Activated T-cell treated with anti-CD3 and anti-CD28 coated beads, Interleukin-2, amount 50 U/mL, for 48 hours (primary cell): ENCODE data around the gene FAM53B.

Experiments
- DNase-seq, 2 experiments: peaks; one replicate each; pipeline ENCODE4 v3.0.0-alpha.2; 2020

FAM53B gene

DNA sequence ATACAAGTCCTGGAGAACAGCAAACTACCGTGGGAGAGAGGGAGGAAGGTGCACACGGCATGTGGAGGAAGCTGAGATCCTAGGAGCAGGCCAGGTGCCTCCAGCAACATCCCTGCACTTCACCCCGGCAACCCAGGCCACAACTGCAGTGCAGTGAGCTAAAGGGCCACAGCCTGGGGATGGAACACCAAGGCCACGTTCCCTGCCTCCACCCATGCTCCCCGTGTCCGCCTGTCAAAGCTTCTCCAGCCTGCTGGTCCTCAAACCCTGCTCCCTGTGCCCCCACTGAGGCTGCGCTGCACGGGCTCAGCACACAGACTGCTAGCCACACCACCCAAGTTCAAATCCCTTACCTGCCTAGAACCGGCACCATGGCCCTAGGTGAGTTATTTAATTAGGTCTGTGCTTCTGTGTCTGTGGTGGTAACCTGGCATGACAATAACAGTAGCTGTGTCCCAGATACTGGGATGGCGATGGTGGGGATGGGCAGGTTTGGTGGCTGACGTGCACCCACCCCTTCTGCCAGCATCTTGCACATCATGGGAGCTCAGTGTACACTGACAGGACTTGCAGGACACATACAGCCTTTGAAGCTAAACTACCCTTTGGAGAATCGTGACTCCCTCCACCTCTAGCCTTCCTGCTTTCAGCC, 85.5 kb downstream of the FAM53B start:
- DNase-seq = no peak

DNA sequence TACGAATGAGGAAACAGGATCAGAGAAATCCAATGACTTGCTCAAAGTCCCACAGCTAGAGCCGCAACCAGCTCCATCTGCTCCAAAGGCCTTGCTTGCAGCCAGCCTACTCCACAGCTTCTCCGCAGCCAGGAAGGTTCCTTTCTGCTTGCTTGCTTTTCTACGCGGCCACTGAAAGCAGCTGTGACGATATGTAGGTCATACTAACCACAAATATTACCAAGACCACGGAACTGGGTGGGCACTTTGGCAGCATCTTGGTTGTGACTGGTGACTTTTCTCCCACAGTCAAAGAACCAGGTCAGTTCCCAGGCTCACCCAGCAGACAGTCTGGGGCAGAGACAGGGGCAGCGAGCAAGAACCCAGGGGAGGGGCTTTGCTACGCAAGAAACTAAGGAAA, 86.4 kb downstream of the FAM53B start:
- DNase-seq = no peak

DNA sequence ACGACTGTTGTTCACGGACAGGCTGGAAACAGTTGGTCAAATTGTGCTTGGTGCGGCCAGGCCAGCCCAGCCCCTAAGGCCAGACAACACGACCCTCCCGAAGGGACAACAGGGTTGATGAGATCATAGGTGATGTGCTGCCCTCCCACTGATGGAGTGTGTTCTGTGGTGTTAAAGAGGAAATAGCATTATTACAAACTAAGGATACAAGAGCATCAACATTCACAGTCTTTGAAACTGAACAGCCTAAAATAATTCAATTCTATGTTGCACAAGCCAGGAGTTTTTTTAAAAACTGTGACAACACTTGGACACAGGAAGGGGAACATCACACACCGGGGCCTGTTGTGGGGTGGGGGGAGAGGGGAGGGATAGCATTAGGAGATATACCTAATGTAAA, 87.6 kb downstream of the FAM53B start:
- no peak for DNase-seq

DNA sequence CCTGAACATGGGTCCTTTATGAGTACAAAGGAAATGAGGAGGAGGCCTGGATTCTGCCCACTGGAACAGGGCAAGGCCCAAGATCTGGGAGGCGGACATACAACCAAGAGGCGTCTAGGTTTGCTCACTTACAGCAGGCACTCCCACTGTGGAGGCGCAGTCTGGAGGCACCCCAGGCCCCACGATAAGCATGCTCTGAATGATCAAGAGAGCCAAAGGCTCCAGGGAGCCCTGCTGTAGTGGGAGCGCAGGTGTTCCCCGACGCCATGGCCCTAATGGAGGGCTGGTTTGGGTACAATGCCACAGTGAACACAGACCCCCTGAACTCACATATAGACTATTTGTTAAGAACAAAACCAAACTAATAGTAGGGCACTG, 88.1 kb downstream of the FAM53B start:
- no peak for DNase-seq

DNA sequence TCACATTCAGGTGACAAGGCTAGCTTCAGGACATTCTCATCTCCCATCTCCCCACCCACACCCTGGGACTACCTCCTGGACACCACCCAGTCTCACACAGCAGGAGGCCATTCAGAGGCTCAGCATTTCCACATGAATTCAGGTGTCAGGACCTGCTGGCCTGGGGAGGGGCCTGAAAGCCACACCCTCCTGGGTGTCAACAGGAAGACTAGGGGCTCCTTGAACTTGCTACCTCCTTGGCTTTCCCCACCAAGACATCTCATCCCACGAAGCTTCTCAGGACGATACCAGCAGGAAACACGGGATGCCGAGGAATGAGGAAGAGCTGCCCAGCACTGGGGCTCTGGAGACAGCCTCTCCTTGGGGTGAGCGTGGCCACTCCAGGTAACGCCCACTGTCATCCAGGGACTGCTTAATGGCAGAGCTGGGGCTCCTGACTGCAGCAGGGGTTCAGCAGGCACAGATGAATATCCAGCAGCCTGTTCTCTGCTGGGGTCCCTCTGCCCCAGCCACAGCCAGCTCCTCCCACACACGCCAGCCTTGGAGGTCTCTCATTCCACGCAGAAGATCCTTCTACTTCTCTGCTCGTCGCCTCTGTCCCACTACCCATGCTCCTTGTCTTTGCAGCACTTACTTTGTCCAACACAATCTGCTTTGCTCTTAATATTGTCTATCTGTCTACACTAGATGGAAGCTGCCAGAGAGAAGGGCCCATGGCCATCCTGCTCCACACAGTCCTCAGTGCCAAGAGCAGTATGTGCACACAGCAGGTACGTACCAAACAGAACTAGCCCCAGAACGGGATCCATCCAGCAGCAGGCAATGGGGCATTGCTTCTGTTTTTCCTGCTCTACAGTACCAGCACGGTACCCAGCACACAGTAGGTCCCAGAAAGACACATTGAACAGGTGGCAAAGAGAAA, 88.7 kb downstream of the FAM53B start:
- DNase-seq = no peak

DNA sequence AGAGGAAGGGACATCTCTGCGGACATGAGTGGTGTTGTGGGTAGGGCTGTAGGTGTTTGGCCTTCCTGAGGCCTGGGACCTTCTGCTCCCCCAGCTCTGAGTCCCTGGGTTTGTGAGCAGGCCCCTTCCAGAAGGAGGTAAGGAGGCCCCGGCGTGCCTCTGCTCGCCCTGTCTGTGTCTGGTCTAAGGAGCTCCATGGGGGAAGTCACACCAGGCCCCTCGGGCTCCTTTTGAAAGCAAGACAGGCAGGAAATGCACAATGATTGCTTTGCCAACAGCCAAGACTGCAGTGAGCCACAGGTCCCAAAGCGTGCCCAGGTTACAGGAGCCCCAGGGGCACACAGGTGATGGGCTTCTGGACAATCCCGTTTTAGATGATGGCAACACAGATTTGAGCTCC, 89.5 kb downstream of the FAM53B start:
- no peak for DNase-seq

DNA sequence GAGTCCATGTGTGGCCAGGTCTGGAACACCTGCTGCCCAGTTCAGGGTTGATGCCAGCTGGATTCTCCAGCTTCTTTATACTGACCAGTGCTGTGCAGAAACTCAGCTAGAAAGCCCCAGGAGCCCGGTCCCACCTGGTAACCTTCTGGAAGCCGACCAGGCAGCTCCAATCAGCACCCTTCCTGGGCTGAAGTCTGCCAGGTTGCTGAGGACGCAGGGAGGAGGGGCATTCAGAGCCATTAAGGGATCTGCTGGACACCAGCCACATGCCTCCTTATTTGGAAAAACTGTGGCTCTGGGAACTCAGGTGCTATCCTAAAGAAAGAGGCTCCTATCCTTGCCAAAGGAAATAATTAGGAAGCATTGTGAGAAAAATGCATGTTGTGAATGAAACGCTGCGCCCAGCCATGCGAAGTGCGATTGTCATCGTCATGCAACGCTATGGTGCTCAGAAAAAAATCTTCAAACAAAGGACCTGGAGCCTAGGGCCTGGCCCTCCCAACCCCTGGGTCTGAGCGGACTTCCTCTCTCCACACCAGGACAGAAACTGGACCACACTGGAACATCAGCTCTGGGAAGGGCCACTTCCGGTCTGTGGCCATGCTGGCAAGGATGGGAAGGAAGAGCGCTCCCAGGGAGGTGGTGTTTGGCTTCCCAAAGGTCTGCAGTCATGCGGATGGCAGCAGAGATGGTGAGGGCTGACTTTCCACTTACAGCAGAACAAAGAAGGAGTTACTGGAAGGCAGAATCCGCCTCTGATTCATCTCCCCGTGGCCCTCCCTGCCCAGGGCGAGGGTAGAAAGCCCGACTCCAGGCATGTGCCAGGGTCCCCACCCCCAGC, 90.1 kb downstream of the FAM53B start:
- DNase-seq = no peak

DNA sequence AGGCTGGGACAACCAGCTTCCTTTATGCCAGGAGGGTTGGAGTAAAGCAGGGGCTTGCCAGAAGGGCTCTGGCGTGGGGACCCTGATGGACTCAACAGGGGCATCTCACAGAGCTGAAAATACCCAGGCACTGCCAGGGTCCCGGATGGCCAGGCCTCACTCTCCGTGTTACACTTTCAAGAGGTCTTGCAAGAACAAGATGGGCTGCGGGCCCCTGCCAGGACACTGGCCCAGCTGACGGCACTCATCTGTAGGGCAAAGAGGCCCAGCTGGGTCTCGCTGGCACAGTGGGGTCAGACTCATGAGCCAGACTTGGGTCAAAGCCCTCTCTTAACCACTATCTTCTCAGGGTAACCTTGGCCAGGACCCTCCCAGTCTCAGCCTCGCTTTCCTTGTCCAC, 90.9 kb downstream of the FAM53B start:
- no peak for DNase-seq

DNA sequence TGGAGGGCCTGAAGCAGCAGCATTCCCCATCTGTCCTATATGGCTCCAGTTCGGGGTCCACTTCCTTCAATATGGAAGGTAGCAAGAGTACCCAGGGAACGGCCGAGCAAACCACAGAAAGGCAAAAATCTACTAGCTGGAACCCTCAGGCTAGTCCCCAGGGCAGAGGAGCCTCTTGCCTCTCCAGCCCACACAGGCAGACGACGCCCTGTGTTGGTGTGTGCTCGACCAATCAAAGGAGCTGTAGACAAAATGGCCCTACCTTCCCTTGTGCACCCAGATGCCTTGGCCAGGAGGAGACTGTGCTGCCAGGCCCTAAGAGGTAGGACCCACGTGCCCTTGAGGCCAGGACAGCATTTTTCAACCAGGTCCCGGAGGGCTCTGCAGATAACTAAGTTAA, 91.5 kb downstream of the FAM53B start:
- no peak for DNase-seq

DNA sequence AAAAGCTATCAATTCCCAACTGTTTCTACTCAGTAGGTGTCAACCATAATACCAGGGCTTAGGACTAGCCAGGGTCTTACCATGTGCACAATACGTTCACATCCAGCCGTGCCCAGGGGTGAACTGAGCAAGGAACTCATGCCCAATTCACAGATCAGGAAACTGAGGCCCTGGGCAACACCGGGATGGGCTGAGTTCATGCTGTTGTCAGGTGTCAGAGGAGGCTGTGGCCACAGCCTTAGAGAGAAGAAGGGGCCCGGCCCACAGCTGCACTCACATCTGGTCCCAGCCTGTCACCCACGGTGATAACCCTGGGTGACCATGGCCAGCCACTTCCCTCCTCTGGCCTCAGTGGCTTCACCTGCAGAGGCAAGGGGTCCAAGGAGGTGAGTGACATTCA, 92.0 kb downstream of the FAM53B start:
- no peak for DNase-seq

DNA sequence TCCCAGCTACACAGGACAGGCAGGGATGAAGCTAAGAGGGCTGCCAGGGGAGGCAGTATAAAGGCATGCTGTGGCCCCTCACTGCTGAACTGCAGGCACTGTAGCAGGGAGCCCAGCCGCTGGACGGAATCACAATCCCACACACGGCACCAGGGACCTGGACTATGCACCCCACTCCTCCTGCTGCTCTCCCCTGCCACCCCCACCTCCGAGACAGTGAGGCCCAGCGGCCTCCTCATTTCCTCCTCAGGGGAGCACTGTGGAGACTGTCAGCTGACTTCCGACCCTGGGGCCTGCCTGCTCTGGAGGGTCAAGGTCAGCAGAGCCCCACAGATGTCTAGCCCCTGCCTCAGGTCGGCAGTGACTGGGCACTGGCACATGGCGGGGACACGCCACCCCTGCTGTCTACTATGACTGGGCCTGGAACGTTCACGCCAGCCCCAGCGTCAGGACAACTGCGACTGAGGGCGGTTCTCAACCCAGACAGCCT, 92.7 kb downstream of the FAM53B start:
- no peak for DNase-seq

DNA sequence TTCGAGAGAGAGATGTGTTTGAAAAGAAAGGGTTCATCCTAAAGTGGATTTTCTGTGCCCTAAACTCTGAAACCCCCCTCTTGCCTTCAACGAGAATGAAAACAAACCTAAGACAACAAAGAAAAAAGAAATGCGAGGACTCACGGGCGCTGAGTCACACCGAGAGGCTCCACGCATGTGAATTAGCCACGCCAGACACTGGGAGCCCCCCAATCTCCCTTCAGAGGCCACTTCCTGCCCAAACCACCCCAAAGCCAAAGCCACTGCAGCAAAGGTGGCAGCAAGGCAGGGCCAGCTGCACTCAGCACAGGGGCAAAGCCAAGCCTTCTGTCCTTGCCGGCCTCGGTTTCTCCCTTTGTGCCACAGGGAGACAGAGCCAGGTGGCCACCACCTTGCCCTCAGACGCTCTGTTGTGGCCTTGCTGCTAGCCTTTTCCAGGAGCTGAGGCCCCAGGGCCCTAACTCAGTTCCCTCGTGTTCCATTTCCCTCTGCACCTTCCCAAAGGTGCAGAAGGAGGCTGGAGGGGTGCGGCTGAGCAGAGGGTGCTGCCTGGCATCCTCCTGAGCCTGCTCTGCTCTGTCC, 93.3 kb downstream of the FAM53B start:
- DNase-seq = peak; percentile 70 to 74

DNA sequence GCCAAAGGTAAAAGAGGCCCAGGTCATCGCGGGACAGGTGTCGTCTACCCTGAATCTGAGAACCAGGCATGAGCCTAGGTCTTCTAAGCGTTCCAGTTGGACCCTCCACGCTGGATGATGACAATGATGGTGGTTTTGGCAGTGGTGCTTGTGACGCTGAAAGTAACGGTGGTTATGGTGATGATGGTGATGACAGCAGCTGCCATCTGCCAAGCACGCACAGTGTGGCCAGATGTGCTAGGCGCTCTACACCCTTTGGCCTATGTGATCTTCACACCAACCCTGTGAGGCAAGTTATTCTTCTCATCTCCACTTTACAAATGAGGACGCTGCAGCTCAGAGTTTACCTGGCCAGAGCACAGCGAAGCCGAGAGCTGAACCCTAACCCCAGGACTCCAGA, 93.9 kb downstream of the FAM53B start:
- DNase-seq = no peak

DNA sequence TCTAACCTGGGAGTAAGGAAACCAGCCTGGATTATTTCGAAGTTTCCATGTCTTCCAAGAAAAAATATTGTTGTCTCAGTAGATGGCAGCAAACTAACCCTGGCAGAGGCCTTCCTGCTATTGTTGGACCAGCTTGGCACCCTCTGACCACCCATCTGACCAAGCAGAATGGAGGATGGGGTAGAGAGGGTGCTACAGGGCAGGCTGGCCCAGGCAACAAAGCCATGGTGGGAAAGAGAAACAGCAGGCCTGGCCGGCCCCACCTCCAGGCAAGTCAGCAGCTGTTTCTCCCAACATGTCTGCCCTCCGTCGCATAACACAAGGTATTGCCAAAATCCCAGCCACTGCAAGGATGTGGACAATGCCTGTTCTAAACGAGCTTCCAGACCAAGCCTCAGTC, 95.0 kb downstream of the FAM53B start:
- DNase-seq = no peak

DNA sequence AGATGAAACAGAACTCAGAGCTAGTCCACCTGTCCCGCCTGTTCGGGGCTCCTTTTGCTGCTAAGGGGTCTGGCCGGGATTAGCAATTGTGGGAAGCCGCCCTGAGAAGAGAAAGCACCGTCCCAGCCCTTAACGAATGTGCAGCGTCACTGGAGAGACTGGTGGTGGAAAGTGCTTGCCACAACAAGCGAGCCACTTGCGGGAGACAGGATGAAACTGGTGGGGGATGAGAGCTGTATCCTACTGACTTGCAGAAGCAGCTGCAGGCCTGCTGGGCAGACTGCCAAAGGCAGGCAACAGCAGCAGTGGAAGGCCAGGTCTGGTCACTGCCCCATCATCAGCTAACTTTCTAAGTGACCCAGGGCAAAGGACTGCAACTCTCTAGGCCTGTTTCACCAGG, 95.4 kb downstream of the FAM53B start:
- DNase-seq = peak; percentile 70 to 71

DNA sequence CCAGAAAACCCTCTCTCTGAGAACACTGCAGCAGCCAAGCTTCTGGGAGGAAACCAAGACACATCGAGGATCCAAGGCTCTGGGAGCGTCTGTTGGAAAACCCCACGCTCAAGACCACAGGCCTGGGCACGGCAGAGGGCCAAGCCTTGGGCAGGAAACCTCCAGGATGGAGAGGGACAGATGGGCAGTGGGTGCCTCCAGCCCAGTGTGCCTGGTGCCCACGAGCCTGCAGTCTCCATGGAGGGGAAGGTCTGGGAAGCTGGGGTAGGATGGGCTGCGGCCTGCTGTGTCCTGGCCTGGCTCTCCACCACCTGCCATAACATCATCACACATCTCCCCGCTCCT, 96.1 kb downstream of the FAM53B start:
- DNase-seq = no peak

DNA sequence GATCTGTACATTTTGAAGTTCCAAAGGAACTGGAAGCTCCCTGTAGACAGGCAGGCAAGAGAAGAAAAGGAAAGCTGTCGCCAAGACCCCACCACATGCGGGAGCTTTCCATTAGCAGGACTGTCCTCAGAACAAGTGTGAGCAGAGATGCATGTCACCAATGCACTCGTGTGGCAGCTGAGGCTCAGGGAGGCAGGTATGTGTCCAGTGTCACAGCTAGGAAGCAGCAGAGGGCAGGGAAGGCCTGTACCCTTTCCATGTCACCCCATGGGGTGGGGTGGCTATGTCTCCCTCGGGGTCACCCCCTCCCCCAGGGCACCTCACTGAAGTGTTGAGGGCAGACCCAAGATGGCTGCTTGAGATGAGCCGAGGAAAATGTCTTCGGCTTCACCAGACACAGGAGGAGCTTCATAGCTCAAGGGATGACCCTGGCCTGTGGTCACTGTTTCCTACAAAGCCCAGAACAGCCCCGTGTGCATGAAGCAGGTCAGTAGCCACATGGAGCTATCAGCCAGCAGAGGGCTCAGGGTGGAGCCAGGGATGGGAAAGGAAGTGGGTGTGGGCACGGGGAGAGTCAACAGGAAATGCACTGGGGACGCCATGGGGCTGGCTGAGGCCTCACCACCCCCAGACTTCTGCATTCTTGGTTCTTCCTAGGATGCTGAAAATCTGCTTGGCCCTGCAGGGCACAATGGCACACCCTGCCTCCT, 96.6 kb downstream of the FAM53B start:
- DNase-seq = peak; percentile 71 to 78

DNA sequence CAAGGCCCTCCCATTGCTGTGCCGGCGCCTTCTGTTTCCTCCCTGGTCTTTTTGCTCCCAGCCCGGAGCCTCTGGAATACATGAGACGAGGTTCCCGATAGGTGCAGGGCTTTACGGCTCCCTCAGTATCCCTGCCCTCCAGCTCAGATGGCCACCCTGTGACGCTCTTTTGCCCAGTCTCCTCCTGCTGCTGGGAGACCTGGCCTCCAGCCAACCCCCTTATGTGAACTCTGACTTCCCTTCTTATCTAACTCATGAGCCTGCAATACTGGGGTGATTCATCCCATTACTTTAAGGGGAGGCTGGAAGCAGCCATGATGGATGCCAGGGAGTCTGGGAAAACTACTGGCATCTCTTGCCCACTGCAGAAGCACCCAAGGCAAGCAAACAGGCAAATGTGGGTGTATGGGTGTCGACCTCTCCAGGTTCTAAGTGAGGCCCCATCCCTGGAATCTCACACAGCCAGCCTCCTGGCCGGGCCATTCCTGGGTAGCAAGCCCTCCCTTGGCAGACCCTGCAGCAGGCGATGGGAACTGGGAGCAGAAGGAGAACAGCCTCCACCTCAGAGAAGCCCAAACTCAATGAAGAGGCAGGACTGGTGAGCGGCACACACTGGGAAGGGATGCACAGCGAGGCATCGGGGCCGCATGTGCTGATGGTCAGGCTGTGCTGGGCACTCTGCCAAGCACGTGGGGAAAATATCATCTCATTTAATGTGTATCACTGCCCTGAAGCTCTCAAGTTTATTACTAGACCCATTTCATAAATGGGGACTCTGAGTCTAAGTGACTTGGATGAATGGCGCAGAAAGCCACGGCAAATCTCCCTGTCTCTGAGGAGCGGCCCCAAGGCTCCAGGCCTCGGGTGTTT, 97.5 kb downstream of the FAM53B start:
- DNase-seq = no peak

DNA sequence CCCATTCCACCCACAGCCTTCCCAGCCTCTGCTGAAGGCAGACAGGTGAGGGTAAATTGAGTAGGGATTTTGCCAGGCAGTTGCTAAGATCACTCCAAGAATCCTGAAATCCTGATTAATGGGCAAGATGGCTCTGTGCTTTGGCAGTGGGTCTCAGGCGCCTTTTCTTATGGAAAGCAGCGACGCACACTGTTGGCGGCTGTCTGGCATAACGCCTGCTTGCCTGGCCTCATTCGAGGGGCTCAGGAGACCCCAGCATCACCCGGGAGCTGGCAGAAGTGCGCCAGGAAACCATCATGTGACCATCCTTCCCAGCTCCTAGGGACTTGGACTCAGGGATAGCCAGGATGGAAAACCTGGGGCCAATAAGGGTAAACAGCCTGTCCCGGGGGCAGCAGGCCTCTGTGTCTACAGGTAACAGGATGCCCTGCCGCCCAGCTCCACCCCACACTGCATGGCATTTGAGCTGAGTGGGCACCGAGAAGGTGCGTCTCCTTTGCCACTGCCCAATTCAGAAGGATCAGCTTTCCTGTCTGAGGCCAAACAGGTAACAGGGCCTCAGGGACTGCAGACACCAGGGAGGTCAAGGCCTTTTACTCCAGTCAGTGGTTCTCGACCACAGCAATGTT, 98.6 kb downstream of the FAM53B start:
- no peak for DNase-seq

DNA sequence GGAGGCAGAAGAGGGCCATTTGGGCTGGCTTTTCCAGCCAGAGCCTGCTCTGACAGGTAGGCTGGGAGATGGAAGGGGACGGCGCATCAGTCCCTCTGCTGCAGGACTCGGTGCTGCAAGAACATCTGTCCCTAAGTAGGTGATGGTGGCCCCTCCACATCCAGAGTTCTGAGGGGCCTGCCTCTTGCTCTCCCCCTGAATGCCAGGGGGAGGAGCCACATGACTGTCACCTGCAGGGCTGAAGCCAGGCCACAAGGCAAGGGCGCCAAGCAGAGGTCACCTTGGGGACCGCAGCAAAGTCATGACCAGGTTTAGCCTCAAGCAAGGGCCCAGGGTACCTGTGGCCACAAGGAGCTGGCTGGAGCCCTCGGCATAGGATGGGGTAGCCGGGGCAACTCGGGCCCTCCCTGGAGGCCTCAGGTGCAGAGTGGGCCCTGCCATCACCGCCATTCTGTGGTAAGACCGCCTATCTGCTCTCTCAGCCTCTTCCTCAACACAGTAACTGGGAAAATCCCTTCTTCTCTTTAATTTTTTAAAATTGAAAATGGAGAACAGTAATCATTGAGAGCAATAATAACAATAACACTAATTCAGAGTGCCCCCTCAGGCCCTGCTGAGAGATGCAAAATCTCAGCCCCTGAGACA, 99.3 kb downstream of the FAM53B start:
- DNase-seq = no peak
